ENCODE data around the gene PSMF1.

- TF ChIP-seq CTCF (IDR thresholded peaks at IDR 0.05) (no peak), POLR2A (IDR thresholded peaks at IDR 0.05) (no peak)
These were observed 34.8 kb upstream of the PSMF1 start for GRCh38 chr20:1083431-1084080.
